WI38 (cell line): ENCODE results near the gene PRTN3.

ENCODE experiments used
- H3K4me3 ChIP-seq: 2 replicates; pipeline ENCODE4 v1.5.1; 2011; ENCODE audit warnings: low read depth, mild to moderate bottlenecking, control low read depth, low read length
- TF ChIP-seq, protein P1 (sequence below): IDR thresholded peaks from 2 replicates; pipeline ENCODE4 v1.5.1; 2012; ENCODE audit warnings: low read depth, mild to moderate bottlenecking, control low read depth, low read length

The PRTN3 gene

DNA sequence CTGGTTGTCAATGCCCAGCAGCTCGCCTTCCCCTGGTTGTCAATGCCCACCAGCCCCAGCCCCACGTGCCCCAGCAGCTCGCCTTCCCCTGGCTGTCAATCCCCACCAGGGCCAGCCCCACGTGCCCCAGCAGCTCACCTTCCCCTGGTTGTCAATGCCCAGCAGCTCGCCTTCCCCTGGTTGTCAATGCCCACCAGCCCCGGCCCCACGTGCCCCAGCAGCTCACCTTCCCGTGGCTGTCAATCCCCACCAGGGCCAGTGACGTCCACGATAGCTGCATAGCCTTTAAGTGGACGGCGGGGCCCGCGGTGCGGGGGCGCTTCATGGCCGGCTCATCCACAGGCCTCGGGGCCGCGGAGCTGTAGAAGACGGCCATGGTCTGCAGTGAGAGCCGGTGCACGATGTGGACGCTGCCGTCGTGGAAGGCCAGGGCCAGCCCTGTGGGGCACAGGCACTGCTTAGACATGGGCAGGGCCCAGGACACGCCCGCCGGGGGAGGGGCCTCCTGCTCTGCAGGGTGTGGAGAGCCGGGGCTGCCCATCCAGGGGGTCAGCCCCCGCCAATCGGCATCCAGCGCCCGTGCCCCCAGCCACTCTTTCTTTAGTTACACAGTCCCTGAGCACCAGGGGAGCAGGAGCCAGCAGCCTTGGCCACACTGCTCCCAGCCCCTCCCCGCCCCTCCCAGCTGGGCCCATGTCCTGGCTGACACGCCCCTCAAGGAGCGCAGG is 39.1 kb downstream of the PRTN3 start:
- TF ChIP-seq, protein P1, sequence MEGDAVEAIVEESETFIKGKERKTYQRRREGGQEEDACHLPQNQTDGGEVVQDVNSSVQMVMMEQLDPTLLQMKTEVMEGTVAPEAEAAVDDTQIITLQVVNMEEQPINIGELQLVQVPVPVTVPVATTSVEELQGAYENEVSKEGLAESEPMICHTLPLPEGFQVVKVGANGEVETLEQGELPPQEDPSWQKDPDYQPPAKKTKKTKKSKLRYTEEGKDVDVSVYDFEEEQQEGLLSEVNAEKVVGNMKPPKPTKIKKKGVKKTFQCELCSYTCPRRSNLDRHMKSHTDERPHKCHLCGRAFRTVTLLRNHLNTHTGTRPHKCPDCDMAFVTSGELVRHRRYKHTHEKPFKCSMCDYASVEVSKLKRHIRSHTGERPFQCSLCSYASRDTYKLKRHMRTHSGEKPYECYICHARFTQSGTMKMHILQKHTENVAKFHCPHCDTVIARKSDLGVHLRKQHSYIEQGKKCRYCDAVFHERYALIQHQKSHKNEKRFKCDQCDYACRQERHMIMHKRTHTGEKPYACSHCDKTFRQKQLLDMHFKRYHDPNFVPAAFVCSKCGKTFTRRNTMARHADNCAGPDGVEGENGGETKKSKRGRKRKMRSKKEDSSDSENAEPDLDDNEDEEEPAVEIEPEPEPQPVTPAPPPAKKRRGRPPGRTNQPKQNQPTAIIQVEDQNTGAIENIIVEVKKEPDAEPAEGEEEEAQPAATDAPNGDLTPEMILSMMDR: no peak
- no peak overlapping the region for H3K4me3 ChIP-seq

DNA sequence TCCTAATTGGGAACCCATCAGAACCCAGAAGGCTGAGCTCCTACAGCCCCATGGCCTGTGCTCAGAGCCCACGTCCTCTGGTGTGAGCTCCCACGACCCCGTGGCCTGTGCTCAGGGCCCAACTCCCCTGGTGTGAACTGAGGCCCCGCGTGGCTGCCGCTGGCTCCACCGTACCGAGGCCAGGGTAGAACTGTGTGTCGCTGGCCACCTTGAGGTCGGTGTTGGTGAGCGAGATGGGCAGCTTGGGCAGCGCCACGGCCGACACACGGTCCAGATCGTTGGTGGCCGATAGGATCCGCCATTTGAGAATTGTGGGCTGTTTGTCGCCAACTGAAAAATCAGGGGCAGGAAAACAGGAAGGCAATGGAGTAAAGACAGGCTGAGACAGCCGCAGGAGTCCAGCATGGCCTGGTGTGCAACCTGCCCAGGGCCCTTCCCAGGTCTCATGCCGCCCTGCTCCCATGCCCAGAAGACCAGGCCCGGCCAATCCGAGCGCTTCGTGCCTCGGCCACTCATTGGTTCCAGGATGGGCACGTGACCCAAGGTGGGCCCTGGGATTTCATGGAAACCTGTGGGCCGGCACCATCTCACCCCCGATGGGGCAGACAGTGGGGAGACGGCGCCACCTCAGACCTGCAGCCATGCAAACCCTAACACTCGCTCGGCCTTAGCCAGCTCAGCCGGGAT is 40.7 kb downstream of the PRTN3 start:
- no peak overlapping the region for H3K4me3 ChIP-seq
- TF ChIP-seq, protein P1: no peak

DNA sequence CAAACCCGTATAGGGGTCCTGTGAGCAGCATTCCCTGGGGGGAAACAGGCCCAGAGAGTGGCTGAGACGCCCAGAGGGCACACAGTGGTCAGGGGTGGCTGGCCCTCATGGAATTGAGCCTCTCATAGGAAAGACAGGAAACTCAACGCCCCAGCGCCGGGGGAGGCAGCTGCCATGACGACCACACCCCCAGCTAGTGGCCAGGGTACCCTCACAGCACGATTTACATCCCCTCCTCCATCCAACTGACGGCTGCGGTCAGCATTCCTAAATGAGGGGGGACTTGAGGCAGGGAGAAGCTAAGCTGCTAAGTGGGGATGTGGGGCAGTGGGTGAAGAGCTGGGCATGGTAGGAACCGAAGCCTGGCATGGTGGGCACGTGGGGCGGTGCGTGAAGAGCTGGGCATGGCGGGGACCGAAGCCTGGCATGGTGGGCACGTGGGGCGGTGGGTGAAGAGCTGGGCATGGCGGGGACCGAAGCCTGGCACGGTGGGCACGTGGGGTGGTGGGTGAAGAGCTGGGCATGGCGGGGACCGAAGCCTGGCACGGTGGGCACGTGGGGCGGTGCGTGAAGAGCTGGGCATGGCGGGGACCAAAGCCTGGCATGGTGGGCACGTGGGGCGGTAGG is 42.2 kb downstream of the PRTN3 start:
- TF ChIP-seq, protein P1: no peak
- no peak overlapping the region for H3K4me3 ChIP-seq

DNA sequence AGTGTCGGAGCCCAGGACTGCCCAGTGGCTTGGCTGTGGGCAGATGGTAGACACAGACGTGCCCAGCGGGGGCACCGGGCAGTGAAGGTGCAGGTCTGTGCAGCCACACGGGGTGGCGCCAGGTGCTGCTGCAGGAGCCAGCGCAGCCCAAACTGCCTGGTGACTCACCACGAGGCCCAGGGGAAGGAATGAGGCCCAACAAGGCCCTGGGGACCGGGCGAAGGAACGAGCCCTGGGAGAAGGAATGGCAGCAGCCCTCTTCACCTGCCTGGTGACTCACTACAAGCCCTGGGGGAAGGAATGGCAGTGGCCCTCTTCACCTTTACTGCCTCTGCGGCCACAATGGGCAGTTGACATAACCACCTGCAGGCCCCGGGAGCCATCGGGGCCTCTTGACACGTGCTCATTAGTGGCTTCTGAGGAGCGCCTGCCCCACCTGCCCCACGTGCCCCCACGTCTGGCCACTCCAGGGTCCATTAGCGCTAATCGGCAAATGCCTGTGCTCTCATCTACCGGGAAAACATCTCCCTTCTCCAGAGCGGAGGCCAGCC is 42.9 kb downstream of the PRTN3 start:
- TF ChIP-seq, protein P1: no peak
- no peak overlapping the region for H3K4me3 ChIP-seq

DNA sequence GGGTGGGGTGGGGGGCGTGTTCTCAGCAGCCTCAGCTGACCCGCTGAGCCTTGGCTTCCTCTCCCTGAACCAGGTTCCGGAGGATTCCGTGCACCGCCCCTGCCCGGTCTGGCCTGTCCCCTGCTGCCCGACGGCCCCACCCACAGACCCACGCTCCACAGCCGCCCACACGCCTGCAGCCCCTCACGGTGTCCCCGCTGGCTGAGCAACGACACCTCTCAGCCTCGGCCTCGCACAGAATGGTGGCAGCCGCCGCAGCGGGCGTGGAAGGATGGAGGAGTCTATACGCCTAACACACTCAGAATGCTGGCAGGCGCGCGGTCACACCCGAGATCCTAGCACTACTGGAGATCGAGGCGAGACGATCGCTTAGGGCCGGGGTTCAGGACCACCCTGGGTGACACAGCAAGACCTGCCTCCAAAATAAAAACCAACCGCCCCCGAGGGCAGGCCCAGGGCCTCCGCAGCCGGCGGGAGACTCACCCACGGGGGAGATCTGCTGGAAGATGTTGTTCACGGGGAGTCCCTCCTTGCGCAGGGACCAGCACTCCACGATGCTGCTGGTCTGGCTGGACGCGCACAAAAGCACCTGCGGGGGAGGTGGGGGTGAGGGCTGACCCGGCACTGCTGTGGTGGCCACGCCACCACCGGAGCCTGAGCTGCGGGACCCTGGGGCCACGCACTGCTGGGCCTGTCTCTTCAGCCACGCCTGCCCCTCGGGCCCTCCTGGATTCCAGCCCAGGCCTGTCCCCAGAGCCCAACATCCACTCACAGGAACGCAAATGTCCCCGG is 43.8 kb downstream of the PRTN3 start:
- TF ChIP-seq, protein P1: no peak
- H3K4me3 ChIP-seq: no peak overlapping the region

DNA sequence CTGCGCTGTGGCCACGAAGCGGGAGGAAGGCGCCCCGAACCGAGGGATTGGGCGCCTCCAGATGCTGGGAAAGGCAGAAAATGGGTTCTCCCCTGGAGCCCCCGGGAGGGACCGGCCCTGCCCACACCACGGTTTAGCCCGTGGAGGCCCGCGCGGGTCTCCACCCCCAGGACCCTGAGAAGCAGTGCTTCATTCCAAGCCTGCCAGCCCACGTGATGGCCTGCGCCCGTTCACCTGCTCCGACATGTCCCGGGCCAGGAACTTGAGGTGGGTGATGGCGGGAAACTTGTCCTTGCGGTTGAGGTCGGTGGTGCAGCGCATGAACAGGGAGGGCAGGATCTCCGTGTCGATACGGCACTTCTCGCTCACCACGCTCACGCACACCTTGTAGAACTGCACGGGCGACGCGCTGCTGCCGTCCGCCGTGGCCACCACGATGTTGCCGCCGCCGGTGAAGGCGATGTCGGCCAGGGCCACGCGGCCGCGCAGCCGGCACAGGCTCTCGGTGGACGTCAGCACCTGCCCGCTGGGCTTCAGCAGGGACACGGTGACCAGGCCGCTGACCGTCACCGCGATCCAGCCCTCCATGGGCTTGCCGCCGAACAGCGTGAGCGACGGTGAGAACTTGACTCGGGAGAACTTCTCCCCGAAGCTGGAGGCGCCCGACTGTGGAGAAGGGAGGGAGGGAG is 44.9 kb downstream of the PRTN3 start:
- TF ChIP-seq, protein P1: no peak
- H3K4me3 ChIP-seq: no peak overlapping the region
